GM21576 (cell line): Measurements from ENCODE around the gene VARS1.

Experiments
- ATAC-seq: cut with Tn5 transposase; IDR thresholded peaks from one replicate; pipeline ENCODE4 v1.9.1; 2021; ENCODE audit warnings: mild to moderate bottlenecking, moderate library complexity; ENCODE audit not compliant: unreplicated experiment

VARS1 gene

GRCh38 chr6:31749301-31750036 is 46.1 kb downstream of the VARS1 start:
- no peak for ATAC-seq
